Measurements from ENCODE around the gene SERPINB6.
"Not testable (repeated sequence)": the region's sequence is repeated elsewhere in the genome, so short reads cannot be mapped to it uniquely, and the experiment has no call there.

The SERPINB6 gene

DNA sequence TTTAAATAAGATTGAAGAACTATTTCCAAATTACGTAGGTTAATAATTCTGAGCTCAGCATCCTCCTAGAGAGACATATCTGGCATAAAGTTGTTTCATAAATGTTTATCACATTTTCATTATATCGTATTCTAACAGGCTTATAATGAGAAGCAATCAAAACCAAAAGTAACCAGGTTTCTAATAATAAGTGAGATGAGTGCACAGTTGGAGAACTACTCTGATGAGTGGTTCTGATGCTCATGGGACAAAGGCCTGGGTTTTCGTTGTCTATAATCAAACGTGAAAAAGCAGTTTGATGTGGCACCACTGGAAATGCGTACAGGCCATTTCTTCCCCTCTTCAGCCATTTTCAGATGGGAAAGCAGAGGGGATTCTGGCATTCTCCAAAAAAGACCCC is 4.7 kb upstream of the SERPINB6 start:
- DNase-seq: no peak

DNA sequence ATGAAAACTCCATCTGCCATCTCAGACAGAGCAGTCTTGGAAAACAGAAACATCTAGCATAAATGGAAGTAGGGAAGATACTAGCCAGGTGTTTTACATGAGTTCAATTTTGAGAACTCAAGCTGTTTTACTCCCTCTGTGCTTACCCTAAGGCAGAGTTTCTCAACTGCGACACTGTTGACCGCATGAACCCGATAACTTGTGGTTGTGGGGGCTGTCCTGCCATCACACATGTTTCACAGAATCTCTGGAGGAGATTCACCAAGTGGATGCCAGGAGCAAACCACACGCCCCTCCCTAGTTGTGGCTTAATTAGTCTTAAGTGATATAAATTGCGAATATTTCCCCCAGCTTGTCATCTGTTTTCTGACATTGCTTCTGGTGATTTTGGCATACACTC is 2.3 kb upstream of the SERPINB6 start:
- DNase-seq: no peak

DNA sequence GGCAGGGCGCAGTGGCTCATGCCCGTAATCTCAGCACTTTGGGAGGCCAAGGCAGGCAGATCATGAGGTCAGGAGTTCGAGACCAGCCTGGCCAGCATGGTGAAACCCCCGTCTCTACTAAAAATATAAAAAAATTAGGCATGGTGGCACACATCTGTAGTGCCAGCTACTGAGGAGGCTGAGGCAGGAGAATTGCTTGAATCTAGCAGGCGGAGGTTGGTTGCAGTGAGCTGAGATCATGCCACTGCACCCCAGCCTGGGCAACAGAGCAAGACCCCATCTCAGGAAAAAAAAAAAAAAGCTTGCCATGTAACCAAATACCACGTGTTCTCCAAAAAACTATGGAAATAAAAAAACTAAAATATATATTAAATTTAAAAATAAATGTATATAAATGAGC is 1.8 kb upstream of the SERPINB6 start:
- DNase-seq: not testable (repeated sequence)

DNA sequence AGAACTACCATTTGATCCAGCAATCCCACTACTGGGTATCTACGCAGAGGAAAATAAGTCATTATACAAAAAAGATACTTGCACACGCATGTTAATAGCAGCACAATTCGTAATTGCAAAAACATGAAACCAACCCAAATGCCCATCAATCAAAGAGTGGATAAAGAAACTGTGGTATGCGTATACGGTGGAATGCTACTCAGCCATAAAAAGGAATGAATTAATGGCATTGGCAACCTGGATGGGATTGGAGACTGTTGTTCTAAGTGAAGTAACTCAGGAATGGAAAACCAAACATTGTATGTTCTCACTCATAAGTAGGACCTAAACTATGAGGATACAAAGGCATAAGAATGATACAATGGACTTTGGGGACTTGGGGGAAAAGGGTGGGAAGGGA is 1.3 kb upstream of the SERPINB6 start:
- not testable (repeated sequence) for DNase-seq

DNA sequence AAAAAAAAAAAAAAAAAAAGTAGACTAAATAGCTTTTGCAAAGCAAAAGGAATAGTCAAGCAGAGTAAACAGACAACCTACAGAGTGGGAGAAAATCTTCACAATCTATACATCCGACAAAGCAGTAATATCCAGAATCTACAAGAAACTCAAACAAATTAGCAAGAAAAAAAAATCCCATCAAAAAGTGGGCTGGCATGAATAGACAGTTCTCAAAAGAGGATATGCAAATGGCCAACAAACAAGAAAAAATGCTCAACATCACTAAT is 786 bp upstream of the SERPINB6 start:
- not testable (repeated sequence) for DNase-seq

DNA sequence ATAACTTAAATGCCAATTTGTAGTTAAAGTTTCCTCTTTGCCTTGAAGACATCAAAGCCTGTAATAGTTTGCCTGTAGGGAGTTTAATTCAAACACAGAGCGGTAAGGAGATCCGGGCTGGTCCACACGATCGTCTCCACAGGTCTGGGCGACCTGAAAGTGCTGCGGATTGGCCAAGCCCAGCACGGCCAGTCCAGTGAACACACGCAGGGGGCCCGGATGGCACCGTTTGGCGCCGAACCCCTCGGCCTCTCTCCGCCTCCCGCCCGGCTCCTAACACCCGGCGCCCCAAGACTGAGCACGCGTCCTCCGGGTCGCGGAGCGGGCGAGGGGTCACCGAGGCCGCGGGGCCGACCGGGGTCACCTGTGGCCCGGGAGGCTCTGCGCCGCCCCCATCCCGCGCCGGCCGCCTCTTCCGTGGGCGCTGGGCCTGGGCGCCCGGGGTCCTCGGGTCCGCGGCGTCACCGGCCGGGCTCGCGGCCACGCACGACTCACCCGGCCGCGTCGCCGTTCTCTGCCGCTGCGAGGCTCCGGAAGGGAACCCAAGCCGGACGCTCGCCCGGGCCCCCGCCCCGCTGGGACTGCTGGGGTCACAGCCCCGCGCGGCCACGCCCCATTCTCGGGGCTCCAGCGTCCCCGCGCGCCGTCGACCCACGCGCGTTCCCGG is 481 bp downstream of the SERPINB6 start:
- DNase-seq: no peak

DNA sequence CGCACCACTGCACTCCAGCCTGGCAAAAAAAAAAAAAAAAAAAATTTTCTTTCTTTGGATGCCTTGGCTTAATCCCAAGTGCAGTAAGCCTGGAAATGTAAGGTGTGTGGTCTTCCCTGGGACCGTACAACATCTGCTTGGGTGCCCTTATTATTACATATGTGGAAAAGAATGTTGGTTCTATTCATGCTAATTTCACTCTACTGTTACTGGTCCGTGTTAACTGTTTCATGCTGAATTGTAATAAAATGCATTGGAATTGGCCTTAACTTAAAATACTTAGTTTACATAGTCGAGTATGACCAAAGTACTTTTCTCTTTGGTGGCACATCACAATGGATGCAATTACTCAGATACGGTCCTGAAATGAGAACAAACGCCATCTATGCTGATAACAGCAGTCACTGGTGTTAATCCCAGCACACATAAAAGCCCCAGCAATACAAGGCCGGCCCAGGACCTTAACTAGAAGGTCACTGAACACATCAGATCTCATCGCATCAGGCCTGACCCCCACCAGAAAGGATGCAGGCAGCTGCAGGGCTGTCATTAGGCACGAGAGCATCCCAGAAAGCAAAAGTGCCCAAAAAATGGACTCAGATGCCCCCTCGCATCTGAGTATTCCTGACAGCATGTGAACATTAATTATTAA is 1.2 kb downstream of the SERPINB6 start:
- no peak for DNase-seq

DNA sequence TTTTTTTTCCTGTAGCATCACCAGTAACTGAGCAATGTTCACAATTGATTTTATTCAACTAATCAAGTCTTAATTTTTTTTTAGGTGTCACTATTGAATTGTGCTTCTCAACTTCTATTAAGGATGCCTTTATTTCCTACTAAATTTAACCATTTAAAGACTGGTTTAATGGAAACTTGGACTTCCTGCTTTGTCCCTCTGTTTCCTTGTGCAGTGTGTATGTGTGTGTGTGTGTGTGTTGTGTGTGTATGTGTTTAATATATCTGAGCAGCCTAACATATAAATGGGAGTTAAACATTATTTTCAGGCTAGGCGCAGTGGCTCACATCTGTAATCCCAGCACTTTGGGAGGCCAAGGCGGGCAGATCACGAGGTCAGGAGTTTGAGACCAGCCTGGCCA is 1.8 kb downstream of the SERPINB6 start:
- DNase-seq: no peak

DNA sequence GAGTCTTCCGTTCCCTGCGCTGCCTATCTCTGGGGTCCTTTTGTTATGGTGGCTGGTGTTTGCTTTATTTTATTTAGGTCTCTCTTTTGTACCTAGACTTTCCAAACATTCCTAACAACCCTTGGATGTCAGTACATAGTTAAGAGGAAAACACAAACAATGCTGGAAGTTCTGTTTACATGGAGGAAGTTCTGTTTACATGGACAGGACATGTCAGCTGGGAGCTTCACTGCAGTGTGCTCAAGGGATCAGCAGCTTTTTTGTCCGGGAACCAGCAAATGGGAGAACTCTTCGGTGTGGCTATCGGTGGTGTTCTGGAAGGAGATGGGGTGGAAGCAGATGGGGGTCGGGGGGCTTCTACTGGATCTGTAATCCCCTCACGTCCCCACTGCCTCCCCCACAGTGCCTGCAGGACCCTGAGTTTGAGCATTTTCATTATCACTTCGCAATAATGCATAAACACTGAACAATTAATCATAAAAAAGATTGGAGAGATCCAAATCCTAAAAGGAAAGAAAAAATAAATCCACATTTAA is 2.7 kb downstream of the SERPINB6 start:
- no peak for DNase-seq

DNA sequence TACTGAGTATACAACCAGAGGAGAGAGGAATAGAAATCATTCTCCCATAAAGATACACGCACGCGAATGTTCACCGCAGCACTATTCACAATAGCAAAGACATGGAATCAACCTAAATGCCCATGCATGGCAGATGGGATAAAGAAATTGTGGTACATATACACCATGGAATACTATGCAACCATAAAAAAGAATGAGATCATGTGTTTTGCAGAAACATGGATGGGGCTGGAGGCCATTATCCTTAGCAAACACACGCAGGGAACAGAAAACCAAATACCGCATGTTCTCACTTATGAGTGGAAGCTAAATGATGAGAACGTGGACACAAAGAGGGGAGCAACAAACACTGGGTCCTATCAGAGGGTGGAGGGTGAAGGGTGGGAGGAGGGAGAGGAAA is 3.4 kb downstream of the SERPINB6 start:
- DNase-seq: no peak

DNA sequence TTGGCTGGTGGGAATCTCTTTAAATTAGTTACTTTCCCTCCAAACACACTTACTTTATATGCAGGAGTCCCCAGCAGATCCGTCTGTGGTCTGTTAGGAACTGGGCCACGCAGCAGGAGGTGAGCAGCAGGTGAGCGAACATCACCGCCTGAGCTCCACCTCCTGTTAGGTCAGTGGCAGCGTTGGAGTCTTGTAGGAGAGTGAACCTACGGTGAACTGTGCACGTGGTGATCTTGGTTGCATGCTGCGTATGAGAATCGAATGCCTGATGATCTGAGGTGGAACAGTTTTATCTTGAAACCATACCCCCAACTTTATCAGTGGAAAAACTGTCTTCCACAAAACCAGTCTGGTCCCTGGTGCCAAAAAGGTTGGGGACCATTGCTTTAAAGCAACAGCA is 5.0 kb downstream of the SERPINB6 start:
- DNase-seq: no peak

DNA sequence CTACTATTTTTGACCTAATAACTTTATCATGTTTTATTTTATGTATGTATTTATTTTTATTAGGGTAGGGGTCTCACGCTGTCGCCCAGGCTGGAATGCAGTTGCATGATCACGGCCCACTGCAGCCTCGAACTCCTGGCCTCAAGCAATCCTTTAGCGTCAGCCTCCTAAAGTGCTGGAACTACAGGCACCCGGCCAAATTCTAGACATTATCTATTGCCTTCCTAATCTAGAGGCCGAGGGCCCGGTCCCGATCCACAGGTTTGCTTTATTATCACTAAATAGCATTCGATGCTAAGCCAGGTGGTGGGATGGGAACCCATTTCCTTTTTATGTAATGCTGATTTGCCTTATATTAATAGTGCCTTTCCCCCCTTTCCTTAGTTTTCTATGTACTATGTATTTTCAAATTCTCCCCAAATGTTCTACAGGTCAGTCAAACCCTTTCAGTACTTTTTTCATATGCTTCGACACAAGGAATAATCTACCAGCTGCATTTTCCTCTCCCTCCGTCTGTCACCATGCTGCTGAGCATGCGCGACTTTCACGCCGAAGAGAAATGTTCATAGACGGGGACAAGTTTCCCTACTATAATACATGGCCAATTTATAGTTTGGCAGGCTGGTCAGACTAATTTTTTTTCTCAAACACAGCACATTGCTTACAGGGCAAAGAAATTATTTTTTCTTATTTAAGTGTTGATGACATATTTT is 6.4 kb downstream of the SERPINB6 start:
- DNase-seq: no peak

DNA sequence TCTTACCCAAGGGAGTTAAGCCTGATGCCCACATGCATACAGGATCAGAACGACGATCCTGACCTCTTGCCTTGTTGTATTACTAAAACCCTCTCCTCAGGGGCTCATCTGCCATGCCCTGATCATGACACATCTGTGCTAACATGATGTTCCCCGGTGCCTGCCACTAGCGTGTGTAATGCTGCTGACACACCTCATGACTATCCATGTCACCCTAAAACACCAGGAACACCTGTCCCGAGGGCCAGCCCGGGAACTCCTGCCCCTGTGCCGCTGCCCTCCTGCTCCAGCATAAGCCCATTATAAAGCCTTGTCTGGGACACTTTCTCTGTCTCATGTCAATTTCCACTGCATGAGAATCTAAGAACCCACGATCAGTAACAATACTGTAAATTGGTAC is 7.6 kb downstream of the SERPINB6 start:
- DNase-seq: no peak

DNA sequence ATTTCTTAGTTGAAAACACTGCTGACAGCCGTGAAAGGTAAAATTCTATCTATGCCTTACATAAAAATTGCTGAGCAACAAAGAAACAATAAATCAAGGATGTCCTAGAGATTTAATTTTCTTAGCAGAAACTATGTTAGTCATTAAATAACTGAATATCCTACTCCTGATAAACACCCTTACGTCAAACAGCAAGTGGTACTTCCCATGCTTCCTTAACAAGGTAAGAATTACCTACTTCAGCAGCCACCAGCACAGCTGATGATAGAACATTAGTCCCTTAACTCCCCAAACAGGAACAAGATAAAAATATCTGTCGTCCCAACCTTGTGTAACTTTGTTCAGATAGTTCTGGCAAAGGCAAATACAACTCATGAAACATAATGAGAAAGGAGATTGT is 8.7 kb downstream of the SERPINB6 start:
- no peak for DNase-seq

DNA sequence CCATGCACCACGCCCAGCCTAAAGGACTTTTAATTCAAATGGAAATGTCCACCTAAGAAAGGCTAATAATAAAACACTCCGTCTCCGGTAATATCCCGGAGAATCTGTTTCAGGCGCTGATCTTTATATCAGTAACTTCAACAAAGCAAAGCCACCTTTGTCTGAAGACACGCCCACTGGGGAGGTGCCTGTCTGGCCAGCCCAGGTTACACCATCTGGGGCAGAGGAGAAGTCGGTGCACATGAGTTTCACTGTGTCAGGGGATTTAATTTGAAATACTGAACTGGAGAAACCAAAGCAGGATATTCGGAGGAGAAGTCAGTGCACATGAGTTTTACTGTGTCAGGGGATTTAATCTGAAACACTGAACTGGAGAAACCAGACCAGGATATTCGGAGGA is 9.4 kb downstream of the SERPINB6 start:
- no peak for DNase-seq

DNA sequence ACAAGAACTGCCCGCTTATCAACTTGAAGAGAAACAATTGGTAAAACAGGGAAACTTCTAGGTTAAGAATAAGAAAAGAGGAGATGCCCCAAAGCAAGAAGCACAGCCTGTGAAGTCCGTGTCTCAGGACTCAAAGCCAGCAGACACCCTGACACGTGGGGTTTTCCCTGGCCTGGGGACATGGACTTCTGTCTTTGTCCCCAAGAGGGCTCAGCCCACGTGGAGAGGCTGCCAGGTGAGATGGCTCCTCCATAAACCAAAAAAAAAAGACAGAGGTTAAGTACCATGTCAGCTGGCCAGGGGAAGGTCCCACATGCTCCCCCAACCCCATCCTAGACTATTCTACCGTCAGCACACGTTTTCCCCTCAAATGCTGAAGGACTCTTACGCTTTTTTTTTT is 9.9 kb downstream of the SERPINB6 start:
- DNase-seq: no peak

DNA sequence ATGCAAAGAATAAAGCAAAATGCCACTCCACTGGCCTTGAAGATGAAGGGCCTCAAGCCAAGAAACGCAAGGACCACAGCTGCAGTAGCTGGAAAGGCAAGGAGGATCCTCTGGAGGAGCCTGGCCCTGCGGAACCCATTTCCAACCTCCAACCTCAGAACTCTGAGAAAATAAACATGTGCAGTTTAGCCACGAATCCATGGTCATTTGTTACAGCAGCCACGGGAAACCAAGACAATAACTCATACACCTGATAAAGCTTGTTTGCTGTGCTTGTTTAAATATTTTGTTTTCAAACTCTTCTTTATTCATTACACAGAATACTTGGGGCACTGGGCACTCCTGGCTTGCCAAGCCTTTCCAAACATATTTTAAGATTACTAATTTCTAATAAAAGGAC is 10.4 kb downstream of the SERPINB6 start:
- no peak for DNase-seq

DNA sequence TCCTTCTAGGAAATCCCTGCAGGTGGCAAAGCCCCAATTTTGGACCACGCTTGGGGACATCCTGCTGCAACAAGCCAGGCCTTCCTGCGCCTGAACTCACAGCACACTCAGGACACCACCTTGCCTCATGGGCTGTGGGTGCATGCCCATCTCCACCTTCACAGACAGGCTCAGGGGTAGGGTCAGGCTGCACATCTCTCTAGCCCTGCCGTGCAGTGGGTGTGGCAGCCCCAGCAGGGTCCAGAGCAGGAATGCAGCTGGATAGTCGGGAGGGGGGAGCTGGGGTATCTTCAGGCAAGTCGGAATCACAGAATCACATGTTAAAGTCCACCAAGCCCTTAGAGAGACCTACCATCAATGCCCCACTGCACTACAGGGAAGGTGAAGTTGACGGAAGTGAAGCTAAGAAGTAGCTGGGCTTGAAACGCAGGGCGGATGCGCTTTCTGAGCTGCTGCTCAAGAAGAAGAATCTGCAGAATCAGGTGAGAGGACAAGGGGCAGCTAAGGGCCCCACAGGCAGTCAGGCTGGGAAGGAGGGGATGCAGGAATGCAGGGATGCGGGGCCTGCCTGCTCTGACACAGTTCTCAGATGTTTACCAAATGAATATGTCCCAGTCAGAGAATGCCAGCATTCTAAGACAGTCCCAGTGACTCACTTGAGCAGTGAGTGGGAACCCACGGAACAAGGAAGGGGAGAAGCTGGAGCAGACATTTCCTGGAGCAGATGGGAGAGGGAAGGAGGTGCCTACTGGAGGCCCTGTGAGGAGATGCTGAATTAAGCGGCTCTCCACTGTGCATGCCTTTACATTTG is 11.3 kb downstream of the SERPINB6 start:
- DNase-seq: no peak

DNA sequence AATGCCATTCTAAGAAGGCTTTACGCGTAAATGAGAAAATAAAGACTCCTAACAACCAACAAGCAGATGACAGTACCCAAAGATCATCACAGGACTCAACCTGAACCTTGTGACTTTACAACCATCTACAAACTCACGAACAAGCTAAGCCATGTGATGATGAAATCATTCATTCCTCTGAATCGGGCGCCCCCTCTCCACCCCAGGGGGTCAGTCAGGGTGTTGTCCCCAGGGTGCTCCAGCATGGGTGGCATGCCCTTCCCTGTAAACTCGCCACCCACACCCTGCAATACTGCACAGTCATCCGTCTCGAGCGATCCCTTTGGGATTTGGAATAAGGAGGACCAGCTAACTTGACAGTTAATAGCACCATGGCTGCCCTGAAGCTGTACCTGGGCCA is 12.6 kb downstream of the SERPINB6 start:
- no peak for DNase-seq

DNA sequence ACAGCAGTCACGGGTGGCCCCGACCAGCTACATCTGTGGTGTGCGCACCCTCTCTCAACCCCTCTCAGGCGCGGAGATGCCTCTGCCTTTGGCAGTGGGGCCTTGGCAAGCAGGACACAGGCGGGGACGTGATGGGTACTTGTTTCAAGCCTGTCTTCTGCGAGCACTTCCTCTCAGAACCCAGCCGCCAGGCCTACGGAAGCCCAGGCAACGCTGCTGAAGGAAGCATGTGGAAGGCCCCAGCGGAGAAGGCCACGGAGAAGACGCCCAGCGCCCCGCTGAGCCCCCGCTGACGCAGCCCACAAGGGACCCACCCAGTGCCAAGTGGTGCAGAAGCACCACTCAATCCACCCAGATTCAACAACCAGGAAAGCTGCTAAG is 13.0 kb downstream of the SERPINB6 start:
- no peak for DNase-seq

DNA sequence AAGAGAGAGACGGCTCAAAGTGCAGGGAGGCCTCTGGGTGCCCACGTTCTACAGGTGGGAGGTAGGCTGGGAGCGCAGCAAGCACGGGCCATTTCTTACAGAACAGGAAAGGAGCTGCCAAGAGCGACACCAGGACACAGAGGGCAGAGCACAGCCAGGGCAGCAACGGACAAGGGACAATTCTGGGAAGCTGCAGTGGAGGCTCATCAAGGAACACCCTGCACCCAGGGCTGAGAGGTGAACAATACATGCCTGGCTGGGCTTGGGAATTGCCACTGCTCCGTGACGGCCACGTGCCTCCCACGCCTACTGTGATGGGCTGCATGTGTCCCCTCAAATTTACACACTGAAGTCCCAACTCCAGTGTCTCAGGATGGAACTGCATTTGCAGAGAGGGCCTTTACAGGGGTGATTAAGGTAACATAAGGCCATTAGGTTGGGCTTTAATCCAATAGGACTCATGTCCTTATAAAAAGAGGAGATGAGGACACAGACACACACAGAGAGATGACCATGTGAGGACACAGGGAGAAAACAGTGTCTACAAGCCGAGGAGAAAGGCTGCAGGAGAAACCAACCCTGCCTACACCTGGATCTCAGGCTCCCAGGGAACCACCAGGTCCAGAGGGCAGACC is 13.6 kb downstream of the SERPINB6 start:
- DNase-seq: no peak

DNA sequence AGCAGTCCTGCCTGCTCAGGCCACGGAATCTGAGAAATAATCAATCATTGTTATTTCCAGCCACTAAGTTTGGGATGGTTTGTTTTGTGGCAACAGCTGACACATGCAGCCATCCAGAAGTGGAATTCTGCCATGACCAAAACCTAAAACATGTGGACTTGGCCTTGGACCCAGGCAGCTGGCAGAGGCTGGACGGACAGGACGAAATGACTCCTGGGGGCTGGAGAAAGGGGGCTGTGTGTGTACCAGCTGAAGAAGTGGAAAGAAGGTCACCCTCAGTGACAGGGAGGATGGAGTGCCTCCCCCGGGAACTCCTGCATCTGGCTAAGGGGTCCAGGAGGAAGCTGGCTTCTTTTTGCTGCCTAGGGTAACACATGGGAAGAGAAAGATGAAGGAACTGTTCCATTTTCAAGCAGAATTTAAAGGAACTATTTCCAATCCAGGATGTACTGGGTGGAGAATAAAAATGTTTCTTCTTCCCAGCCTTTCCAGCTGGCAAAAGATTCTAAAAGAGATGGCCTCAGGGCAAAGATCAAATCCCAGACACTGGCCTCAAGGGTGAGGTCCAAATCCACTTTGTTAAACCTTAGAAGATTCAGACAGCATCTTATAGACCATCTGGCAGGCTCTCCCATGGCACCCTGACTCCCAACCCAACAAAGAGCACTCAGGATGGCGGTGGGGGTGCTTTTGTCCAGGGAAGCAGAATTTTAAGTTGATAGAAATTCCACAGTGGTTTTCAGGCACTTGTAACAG is 14.3 kb downstream of the SERPINB6 start:
- no peak for DNase-seq

Measured in DMS79 (cell line).